GM21360 (cell line): ENCODE data around the gene TOPORS.
"Not testable (repeated sequence)": the region's sequence is repeated elsewhere in the genome, so short reads cannot be mapped to it uniquely, and the experiment has no call there.

ENCODE experiments used
- ATAC-seq: cut with Tn5 transposase; IDR thresholded peaks from one replicate; pipeline ENCODE4 v1.9.1; 2021; ENCODE audit warnings: mild to moderate bottlenecking, moderate library complexity; ENCODE audit not compliant: unreplicated experiment

TOPORS gene

DNA sequence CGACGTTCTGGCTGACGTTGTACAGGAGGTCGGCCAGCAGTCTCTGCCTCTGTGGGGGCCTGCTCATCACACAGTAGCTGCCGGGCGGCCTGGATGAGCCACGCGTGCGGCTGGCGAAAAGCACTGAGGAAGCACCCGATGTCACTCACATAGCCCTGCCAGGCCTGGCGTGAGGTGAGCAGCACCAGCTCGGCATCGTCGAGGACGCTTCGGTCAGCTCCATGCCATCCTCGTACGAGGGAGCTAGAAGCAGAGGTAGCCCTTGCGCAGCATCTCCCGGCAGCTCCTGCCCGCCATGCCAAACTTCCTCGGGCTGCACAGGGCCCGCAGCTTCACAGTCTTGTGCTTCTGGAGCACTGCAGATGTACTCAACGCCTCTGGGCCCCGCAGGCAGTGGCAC lies 14.4 kb upstream of the TOPORS start:
- ATAC-seq, result no peak

DNA sequence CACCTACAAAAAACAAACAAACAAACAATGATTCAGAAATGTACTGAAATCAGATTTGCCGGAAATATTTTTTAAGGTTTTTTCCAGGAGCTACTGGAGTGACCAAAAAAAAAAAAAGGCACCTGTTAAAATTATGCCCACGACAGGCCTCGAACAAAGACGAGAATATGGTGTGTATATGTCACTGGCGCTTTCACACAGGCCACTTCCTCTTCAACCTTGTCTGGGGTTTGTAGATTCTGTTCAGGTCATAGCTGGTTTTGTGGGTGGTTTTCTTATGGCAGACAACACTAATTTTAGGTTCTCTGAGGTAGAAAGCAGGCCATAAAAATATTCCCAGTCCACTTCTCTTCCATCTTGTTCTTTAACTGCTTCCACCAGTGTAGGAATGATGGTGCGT lies 13.6 kb upstream of the TOPORS start:
- ATAC-seq, result no peak

DNA sequence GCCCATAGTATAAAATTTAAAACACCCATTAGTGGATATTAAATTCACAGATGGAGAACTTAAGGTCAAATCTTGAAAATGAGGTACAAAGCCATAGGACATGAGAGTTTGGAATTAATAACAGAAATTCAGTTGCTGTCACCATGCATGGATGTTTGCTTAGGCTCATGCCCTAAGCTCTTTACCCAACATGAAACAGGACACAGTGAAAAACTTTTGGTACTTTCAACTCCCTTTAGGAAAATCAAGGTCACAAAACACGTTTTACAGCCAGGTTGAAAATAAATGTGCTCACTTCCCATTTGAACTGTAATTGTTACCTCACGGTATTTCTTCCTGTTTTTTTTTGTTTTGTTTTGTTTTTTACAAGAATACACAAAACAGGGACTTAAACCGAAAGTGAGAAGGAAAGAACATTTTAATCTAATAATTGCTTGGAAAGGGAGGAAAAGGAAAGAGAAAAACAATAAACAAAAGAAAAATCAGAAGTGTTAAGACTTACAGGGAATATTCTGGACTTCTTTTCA lies 6.1 kb upstream of the TOPORS start:
- no peak for ATAC-seq

DNA sequence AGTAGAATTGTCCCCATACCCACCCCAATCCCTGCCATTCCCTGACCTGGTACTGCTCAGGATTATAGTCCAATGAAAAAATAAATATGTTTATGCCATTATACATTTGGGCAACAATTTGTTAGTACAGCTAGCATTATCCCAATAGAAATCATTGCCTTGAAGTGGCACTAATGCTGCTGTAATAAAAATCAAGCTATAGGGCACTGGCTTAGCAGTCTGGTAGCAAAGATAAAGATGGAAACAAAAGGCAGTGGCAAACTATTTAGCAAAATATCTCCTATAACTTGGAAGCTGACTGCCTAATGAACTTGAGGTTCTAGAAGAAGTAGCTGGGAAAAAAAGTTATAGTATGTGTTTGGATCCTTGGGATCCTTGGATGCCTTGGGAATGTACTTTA lies 2.2 kb upstream of the TOPORS start:
- no peak for ATAC-seq

DNA sequence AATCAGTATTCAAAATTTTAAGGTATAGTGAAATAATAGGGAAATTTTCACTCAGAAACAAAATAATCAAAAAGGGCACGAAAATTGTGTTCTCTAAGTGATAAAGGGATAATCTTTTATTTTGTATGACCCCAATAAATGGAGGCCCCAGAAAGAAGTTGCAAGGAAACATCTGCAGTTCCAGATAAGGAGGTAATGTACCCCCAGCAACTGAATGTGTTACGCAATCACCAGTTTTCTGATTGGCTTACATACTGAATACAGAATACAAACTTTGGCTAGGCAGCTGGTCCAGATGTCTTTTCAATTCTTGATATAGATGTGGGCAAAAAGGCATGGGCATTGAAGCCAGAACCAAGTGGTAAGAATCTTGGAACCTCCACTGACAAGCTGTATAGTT lies 1.7 kb upstream of the TOPORS start:
- ATAC-seq, result no peak

DNA sequence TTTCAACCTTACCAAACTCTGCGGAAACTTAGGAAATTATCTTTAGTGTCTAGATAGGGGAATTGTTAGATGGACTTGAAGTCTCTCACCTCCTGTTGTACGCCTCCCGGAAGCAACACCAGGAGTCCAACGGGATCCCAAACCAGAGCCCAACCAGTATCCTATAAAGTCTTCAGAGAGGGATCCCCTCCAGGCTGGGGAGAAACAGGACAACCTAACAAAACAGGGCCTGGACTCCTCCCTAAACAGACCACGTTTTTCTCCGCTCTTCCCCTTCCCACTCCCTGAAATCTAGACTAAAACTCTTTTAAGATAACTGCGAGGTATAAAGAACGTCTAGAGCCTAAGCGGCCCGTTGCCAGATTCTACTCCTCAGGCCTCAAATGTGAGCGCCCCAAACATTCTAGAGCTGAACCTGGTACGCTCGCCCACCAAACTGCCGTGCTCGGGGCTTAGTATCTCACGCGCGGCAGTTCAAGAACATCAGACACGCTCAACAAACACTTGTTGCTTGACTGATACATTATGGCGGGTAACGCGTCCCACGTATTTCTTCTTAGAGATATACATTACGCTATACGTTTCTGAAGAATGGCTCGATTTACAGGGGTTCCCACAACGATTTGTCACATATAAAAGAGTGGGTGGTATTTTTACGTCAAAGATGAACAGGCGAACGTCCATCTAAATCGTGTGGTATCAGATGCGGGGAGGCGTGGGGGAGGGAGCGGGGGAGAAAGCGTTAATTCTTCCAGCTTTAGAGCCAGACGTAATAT lies 922 bp downstream of the TOPORS start:
- peak; percentile 5 for ATAC-seq

DNA sequence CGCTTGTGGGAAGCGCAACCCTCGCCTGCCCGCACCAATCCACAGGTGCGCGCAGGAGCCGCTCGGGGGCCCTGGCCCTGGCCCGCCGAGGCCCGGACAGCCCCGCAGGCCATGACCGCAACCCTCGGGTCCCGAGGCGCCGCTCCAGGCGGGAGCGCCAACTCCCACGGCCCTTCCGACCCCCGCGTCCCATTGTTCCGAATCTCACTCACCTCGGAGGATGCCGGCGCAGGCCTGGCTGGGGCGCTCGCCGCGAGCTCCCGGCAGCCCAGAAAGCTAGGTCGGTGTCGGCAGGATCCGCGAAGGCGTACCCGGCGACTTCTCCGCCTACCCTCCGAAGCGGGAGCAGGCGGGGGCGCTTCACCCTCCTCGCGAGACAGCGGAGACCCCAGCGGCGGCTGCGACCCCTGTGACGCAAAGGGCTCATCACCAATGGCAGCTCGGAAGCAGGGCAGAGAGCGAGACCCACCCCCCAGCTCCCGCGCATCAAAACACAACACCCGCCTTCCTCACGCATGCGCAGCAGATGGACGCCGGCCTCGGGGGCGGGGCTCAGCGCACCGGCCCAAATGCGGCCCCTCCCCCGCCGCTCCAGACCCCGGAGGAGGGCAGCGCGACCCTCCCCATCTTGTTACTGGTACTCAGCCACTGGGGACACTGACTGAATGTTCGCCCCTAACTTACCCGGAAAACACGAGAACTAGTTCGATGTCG lies 1.7 kb downstream of the TOPORS start:
- peak; percentile 62 for ATAC-seq

DNA sequence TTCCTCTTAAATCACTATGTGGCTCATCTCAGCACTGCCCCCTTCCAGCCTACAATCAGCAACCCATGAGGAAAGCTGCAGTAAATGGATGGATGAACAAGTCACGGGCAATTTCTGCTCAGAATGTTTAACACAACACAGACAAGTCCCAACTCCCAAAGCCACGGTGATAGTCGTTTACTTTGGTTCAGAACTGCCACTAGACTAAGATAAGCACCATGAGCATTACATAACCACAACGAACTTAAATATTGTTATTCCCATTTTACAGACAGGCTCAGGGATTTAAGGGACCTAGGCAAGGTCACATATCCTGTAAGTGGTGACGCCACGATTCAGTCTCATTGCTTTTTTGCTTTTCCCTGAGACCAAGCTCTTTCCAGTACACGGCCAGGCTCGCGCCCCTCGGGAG lies 2.2 kb downstream of the TOPORS start:
- ATAC-seq, result no peak

DNA sequence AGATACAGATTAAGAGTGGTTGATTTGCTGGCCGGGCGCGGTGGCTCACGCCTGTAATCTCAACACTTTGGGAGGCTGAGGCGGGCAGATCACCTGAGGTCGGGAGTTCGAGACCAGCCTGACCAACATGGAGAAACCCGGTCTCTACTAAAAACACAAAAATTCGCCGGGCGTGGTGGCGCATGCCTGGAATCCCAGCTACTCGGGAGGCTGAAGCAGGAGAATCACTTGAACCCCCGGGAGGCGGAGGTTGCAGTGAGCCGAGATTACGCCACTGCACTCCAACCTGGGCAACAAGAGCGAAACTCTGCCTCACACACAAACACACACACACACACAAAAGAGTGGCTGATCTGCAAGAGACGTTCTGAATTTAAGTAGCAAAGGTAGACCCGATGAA lies 4.2 kb downstream of the TOPORS start:
- not testable (repeated sequence) for ATAC-seq

DNA sequence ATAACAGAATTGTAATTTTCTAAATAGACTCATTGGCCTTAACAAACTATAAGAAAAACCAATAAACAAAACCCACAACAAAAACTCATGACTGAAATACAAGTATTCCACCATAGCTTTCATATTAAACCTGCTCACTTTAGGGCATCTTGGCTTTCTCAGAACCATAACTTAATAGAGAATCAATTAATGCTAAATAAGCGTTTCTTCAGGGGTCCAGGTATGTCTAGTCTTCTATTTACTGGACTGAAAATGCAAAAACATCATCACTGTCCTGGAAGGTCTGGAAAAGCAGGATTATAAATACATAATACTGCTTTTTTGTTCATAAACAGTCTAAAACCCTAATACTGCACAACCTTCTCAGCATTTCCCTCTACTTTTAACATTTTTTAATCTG lies 6.5 kb downstream of the TOPORS start:
- no peak for ATAC-seq

DNA sequence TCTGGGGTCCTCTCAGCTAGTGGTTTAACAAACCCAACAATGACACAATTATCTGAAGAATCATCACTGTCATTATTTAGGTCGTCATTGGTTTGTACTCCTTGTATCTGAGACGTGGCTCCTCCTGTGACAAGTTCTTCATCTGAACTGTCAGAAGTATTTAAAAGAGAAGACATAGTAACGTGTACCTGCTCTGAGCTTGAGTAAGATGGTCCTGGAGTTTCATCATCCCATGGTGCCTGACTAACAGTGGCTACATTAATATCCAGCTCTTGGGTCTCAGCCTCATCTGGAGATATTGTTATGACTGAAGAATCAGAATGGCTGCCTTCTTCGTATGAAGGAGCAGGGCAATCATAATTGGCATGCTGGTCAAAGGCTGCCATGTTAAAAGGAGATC lies 9.3 kb downstream of the TOPORS start:
- no peak for ATAC-seq

DNA sequence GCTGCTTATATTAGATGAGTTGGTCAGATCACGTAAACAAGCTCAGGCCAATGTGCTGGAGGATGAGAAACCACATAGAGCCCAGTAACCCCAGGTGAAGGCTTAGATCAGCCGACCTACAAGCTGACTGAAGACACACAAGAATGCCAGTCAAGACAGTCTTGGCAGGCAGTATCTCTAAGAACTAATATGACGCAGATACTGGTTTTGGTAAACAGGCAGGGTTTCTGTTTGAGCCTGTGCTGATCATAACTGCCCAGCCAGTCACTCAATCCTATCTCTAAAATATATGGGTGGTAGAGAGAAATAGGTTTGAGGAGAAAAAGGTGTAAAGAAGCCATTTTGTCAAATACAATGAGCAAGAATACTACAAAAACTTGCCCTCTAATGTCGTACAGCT lies 18.6 kb downstream of the TOPORS start:
- ATAC-seq, result no peak

DNA sequence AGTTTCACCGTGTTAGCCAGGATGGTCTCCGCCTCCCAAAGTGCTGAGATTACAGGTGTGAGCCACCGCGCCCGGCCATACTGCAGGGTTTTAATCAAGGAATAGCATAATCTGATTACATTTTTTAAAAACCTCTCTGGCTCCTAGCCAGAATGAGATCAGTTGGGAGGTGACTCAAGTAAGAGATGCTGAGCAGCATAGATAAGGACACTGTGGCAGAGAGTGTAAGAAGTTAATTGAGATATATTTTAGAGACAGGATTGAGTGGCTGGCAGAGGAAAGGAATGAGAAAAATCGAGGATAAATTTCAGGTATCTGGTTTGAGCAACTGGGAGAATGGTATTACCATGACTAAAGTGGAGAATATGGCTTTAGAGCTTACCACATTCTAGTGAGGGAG lies 19.1 kb downstream of the TOPORS start:
- no peak for ATAC-seq

DNA sequence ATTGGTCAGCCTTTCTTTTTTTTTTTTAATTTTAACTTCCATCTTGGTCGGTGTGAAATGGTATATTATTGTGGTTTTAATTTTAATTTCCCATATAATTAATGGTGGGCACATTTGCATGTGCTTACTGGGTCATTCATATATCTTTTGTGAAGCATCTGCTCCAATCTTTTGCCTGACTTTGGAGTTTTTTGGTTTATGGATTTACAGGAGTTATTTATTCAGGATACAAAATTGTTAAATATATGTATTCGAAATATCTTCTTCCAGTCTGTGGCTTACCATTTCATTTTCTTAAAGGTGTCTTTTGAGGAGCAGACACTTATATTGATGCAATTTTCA lies 25.7 kb downstream of the TOPORS start:
- no peak for ATAC-seq

DNA sequence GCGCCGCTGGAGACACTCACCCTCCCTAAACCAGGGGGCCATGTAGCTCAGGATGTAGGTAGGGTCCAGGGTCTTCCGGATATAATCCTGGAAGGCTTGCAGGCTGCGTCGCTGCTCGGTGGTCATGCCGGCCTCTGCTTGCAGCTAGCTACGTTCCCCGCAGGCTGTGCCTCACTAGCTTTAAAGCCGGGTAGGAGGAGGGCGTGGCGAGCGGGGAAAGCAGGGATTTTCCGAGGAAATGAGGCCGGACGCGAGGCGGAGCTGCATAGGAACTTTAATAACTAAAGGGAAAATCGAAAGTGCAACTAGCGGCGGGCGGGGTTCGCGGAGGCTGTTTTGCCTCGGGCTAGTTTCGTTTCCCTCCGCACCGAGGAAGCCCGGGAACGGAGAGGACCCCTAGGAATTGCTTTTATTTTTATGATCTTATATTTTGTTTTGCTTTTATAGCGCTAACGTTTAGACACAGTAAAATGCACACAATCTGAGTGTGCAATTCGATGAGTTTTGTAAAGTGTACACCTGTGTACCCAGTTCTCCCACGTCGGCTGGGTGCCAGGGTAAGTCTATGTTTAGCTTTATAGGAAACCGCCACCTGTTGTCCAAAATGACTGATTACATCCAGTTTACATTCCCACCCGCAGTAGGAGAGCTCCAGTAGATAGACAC lies 26.2 kb downstream of the TOPORS start, which contains the start of gene RIGI:
TSS of gene RIGI (minus strand) at position 156 of the 666 bp plus-strand sequence. CDS start at position 126, 30 bp downstream.
- peak; percentile 75 for ATAC-seq

DNA sequence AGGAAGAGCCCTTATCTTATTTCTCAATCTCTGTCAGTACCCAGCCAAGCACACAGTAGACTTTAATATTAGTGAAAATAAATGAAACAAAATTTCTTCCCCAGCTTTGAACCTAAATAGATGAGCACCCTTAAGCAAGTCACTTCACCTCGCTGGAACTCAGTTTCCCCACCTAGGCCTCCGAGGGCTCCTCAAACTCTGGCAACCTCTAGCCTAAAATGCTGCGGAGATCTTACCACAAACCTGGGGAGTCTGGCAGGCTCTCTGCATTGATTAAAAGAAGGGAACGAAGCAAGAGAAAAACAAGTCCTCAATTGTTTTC lies 26.7 kb downstream of the TOPORS start:
- no peak for ATAC-seq

DNA sequence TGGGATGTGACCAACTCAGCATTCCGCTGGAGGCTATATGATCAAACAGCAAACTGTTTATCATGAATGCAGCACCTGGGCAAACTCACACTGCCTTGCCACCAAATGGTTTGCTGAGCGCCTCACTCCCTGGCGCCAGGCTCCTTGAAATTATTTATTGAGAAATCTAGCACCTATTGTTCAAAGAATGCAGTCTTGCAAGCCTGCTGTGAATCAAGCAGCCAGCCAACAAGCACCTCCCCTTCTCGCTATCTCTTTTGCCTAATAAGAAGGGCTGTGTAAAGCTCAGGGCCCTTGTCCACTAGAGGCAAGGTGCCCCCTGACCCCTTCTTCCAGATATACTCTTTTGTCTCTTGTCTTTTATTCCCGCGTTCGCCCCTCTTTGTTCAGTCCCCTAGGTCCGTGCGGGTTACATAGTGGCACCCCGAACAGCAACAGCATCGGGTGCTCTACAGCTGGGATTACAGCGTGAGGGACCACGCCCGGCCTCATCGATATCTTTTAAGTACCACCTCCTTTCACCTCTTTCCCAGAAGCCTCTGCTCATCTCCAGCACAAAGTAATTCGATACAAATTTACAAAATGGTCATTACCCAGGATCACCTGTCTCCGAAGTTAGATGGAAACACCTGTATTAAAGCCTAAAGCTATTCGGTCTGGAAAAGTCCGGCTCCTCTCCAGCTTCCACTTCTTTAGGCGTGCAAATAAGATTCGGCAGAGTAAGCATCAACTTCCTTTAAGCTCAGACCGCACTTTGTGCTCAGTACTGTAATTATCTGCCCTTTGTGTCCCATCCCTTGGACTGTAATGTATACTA lies 27.3 kb downstream of the TOPORS start:
- peak; percentile 15 for ATAC-seq

DNA sequence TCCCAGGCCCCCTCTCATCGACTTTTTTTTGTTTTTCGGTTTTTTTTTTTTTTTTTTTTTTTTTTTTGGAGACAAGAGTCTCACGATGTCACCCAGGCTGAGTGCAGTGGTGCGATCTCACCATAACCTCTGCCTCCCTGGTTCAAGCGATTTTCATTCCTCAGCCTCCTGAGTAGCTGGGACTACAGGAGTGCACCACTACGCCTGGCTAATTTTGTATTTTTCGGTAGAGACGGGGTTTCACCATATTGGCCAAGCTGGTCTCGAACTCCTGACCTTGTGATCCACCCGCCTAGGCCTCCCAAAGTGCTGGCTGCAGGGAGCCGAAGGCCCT lies 27.9 kb downstream of the TOPORS start:
- not testable (repeated sequence) for ATAC-seq

DNA sequence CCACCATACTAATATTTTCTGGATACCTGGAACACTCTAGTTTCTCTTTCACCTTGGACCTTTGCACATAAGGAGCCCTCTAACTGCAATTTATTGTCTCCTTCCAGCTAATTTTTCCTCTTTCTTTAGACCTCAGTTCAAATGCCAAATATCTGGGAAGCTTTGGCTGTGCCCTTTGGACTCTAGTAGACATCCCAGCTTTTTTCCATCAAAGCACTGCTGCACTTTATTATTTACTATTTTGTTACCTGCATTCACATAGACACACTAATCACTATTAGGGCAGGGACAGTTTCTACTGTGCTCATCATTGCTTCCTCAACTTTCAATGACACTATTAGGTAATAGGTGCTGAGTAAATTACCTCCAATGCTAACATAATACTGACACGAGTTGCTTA lies 28.5 kb downstream of the TOPORS start:
- ATAC-seq, result no peak

DNA sequence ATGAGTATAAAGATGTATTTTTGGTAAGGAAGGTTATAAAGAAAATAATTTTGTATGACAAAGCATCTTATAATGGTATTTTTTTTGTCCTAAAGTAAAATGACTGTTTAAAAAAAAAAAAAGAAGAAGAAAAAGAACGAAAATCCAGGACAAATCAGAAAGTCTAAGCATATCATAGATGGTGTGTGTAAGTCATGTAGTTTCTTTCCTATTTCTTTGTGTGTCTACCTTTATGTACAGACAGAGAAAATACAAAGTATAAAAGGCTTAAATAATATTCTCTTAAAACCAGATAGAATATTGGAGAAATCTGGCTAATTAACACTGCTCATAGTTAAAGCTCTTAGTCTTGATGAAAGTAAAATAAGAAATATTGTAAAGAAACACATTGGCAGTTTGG lies 34.1 kb downstream of the TOPORS start:
- no peak for ATAC-seq

DNA sequence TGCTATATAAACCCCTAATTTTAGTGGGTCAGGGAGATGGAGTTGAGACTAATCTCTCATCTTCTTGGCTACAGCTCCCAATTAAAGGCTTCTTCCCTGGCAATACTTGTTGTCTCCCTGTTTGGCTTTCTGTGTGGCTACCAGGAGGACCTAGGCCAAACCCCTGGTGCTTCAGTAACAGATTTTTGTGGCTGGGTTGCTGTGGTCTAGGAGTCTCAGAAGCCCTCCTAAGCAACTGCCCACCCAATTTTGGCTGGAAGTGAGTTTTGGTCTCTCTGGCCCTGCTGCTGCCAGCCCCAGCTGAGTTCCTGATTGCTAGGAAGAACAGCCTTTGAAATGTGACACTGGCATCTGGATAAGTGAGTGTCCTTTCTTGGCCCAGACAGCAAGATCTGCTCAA lies 36.1 kb downstream of the TOPORS start:
- no peak for ATAC-seq
